SJSA1 (cell line): ENCODE results near the gene LGMN. TPM values are rescaled to one million over a fixed set of nuclear protein-coding genes. Genes with fewer than 3 reads are reported as not detected.
"Not testable (repeated sequence)": the region's sequence is repeated elsewhere in the genome, so short reads cannot be mapped to it uniquely, and the experiment has no call there.

Experiments used
- DNase-seq, 2 experiments: peaks; one replicate each; pipeline ENCODE4 v3.0.0-alpha.2; 2015 to 2020; ENCODE audit warnings: low spot score in 2 of 2, low read depth in 1 of 2
- H3K27ac ChIP-seq: fragments of 250-450 bp; sonication (Bioruptor Pico); 2 replicates; pipeline ENCODE4 v1.5.1; 2020; ENCODE audit warnings: mild to moderate bottlenecking, moderate library complexity
- H3K27me3 ChIP-seq: fragments of 250-450 bp; sonication (Bioruptor Pico); replicated peaks from 2 replicates; pipeline ENCODE4 v1.5.1; 2020; ENCODE audit warnings: mild to moderate bottlenecking, moderate library complexity
- H3K36me3 ChIP-seq: fragments of 250-450 bp; sonication (Bioruptor Pico); 2 replicates; pipeline ENCODE4 v1.5.1; 2020; ENCODE audit warnings: mild to moderate bottlenecking
- H3K4me1 ChIP-seq: fragments of 250-450 bp; sonication (Bioruptor Pico); replicated peaks from 2 replicates; pipeline ENCODE4 v1.6.1; 2021; ENCODE audit warnings: mild to moderate bottlenecking
- H3K4me3 ChIP-seq: fragments of 250-450 bp; sonication (Bioruptor Pico); 2 replicates; pipeline ENCODE4 v1.5.1; 2020; ENCODE audit warnings: mild to moderate bottlenecking
- H3K9me3 ChIP-seq: fragments of 250-450 bp; sonication (Bioruptor Pico); replicated peaks from 2 replicates; pipeline ENCODE4 v1.5.1; 2020; ENCODE audit warnings: mild to moderate bottlenecking
- total RNA-seq: library from RNA; depleted of rRNA; stranded (reverse); fragments of >200 nt; shearing (Covaris generic); gene quantifications from 2 replicates; pipeline ENCODE4 v1.2.3, GENCODE V29; 2014

LGMN gene
- total RNA-seq, 1 experiment from 2014 or later = 156 TPM

DNA sequence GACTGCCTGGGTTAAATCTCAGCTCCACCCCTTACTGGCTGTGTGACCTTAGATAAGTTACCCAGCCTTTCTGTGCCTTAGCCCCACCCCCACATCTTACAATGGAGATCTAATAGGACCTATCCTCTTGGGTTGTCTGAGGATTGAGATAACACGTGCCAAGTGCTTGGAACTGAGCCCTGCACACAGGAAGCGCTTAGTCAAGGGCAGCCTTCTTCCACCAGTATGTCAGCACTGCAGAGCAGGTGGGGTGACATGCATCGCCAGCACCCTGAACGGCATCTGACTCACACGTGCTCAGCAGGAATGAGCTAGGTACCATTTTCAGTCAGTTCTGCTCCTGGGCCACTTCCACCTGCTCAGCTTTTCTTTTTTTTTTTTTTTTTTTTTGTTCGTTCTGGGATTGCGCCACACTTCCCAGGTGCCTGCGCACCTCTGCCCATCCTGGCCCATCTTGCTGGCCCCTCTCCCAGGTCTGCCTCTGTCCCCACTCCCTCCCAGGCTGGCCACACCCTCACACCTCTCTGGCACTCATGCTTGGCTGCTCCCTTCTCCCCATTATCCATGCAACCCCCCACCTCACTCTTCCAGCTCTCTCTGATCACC lies 19.6 kb downstream of the LGMN start:
- no peak for DNase-seq
- Histone ChIP-seq H3K27ac (no peak overlapping the region), H3K4me1 (peaks cover 13% of the 10 kb centered on the region)

DNA sequence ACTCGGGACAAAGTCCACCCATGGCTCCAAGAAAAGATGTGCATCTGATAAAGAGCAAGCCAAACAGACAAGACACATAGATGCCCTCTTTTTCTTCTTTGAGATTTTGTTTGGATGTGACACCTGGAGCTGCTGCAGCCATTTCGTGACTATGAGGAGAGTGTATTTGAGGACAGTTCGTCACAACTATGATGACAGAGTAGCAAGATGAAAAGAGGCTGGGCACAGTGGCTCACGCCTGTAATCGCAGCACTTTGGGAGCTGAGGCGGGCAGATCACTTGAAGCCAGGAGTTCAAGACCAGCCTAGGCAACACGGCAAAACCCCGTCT lies 21.5 kb downstream of the LGMN start:
- Histone ChIP-seq H3K27ac (no peak overlapping the region; the same call in 1 of the 2 replicates), H3K36me3 (peaks cover 16% of the 10 kb centered on the region; the same call in 1 of the 2 replicates), H3K27me3 (no peaks in the 10 kb centered on the region), H3K4me1 (peaks cover 13% of the 10 kb centered on the region), H3K4me3 (no peak overlapping the region), H3K9me3 (peaks cover 2% of the 10 kb centered on the region; the same call in 1 of the 2 replicates)
- DNase-seq = no peak

More for the DNA sequence above, 19.6 kb downstream of the LGMN start:
- Histone ChIP-seq H3K4me3 (no peak overlapping the region), H3K9me3 (peaks cover 2% of the 10 kb centered on the region; the same call in 1 of the 2 replicates), H3K27me3 (no peaks in the 10 kb centered on the region), H3K36me3 (peaks cover 23% of the 10 kb centered on the region; the same call in 1 of the 2 replicates)

GRCh38 chr14:92726135-92726932 lies 22.1 kb downstream of the LGMN start:
- peak; percentile 85 to 89 for DNase-seq
- Histone ChIP-seq H3K9me3 (peaks cover 2% of the 10 kb centered on the region; the same call in 1 of the 2 replicates), H3K27me3 (no peaks in the 10 kb centered on the region), H3K4me3 (no peak overlapping the region), H3K27ac (peak overlapping the region; percentile 64), H3K36me3 (peaks cover 11% of the 10 kb centered on the region; the same call in 1 of the 2 replicates), H3K4me1 (peaks cover 13% of the 10 kb centered on the region)

GRCh38 chr14:92724516-92725340 lies 23.7 kb downstream of the LGMN start:
- Histone ChIP-seq H3K4me3 (no peak overlapping the region), H3K27ac (no peak overlapping the region), H3K27me3 (no peaks in the 10 kb centered on the region), H3K36me3 (peaks cover 9% of the 10 kb centered on the region), H3K9me3 (peaks cover 2% of the 10 kb centered on the region; the same call in 1 of the 2 replicates), H3K4me1 (peaks cover 10% of the 10 kb centered on the region)
- DNase-seq = no peak

DNA sequence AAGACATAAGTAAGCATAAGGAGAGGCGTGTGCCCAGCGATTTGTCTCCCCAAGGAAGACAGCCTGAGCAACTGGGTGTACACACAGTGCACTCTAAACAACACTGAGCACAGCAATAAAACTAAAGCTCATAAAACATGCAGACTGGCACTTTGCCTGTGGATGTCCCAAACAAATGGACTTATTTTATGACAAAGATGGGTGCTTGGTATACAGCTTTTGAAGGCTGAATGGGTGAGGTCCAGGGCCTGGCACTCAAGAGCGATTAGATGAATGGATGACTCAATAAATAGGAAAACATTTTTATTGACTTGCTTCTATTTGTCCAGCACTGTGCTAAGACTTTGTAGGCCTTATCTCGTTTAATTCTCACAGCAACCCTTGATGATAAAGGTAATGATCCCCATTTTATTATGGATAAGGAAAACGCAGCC lies 28.5 kb downstream of the LGMN start:
- H3K36me3 ChIP-seq = peaks cover 2% of the 10 kb centered on the region; the same call in 1 of the 2 replicates
- no peaks in the 10 kb centered on the region; the same call in 1 of the 2 replicates for H3K4me1 ChIP-seq
- H3K4me3 ChIP-seq = no peak overlapping the region
- H3K27ac ChIP-seq = no peak overlapping the region
- no peaks in the 10 kb centered on the region for H3K27me3 ChIP-seq
- no peaks in the 10 kb centered on the region for H3K9me3 ChIP-seq
- peak in 1 of 2 experiments; percentile 9 for DNase-seq

DNA sequence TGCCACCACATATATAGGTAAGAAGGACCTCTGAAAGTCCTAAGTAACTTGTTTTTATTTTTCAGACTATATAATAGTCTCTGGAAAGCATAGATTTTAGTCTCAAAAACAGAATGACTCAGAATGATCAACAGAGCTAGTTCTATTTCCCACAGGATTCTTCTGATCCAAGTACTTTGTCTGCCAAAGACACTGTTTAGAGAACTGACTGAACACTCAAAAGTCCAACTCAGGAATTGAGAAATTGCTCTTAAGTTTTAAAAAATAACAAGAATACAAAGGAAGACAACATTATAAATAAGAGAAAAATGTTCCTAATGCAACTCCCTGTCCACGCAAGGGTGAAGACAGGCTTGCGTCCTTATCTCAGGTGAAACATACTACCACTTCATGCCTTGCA lies 29.0 kb downstream of the LGMN start:
- Histone ChIP-seq H3K27ac (no peak overlapping the region), H3K27me3 (no peaks in the 10 kb centered on the region), H3K4me1 (no peaks in the 10 kb centered on the region; the same call in 1 of the 2 replicates), H3K36me3 (peaks cover 5% of the 10 kb centered on the region), H3K4me3 (no peak overlapping the region), H3K9me3 (no peaks in the 10 kb centered on the region)
- DNase-seq = no peak

DNA sequence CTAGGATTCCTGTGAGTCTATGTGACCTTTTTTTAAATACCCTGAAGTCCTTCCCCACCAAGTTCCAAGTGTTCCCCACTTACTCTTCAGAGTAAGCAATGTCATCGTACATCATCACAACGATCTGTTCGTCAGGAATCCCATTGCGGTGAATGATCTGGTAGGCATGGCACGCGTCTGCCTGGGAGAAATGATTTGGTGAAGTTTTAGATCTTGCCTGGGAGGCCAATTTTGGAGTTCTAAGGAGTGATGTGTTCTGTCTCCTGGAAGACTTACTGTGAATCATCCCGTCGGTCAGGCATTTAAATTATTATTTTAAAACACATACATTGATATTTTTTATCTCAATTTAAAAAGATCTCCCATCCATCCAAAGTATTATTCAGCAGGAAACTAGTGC lies 29.8 kb downstream of the LGMN start:
- H3K4me3 ChIP-seq = no peak overlapping the region
- H3K27me3 ChIP-seq = no peaks in the 10 kb centered on the region
- no peaks in the 10 kb centered on the region for H3K9me3 ChIP-seq
- no peak overlapping the region for H3K27ac ChIP-seq
- DNase-seq = no peak
- H3K36me3 ChIP-seq = peaks cover 13% of the 10 kb centered on the region
- no peaks in the 10 kb centered on the region; the same call in 1 of the 2 replicates for H3K4me1 ChIP-seq

DNA sequence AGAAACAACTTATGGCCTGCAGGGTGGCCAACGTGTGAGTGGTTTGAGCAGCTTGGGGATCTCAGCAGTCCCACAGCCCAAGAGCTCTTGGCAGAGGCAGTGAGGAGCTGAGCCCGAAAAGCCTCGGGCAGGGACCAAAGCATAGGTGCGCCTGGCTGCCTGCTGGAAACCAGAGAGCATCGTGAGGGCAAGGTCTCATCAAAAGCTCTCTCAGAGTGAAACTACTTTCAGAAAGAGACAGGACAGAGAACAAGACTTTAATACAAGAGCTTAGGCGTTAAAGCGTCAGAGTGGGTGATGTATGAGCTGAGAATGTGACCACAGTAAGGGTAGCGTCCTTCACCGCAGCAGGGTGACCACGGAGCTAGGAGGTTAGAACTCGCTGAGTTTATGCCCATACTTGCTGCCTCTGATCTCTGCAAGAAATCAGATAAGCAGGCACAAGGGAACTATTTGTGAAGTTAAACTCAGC lies 30.8 kb downstream of the LGMN start:
- H3K9me3 ChIP-seq = no peaks in the 10 kb centered on the region
- H3K36me3 ChIP-seq = peaks cover 16% of the 10 kb centered on the region
- H3K27me3 ChIP-seq = no peaks in the 10 kb centered on the region
- H3K27ac ChIP-seq = no peak overlapping the region
- H3K4me1 ChIP-seq = no peaks in the 10 kb centered on the region; the same call in 1 of the 2 replicates
- no peak overlapping the region for H3K4me3 ChIP-seq
- DNase-seq = no peak

- Histone ChIP-seq H3K9me3 (no peaks in the 10 kb centered on the region), H3K36me3 (peaks cover 18% of the 10 kb centered on the region), H3K4me1 (no peaks in the 10 kb centered on the region; the same call in 1 of the 2 replicates), H3K27ac (no peak overlapping the region), H3K4me3 (no peak overlapping the region), H3K27me3 (no peaks in the 10 kb centered on the region)
- DNase-seq = no peak
Observed at GRCh38 chr14:92716131-92716530, 32.3 kb downstream of the LGMN start.

- peaks cover 21% of the 10 kb centered on the region for H3K36me3 ChIP-seq
- DNase-seq = peak; percentile 33 to 79
- not testable (repeated sequence) for H3K9me3 ChIP-seq, H3K4me1 ChIP-seq, H3K27me3 ChIP-seq, H3K27ac ChIP-seq, H3K4me3 ChIP-seq
Observed at GRCh38 chr14:92714739-92715307, 33.6 kb downstream of the LGMN start.

DNA sequence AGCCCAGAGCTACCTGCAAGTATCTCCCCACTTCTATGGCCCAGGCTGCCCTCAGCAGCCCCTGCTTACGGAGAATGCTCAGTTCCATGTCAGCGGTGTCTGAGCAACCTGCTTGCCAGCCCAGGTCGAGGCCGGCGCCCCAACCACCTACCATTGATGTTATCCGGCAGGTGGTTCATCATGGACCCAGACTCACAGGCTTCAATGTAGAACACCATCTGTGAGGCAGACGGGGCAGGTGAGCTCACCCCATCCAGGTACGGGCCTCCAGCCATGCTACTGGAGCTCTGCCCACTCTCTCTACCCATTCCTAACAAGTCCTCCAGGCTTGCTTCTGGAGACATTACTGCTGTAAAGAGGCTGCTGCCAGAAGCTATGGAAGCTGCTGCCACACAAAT lies 35.8 kb downstream of the LGMN start:
- H3K9me3 ChIP-seq = no peaks in the 10 kb centered on the region
- H3K4me1 ChIP-seq = 0 out of 2 replicates have a peak, but pooled peaks cover 4% of the 10 kb centered on the region
- DNase-seq = no peak
- H3K27ac ChIP-seq = no peak overlapping the region
- H3K27me3 ChIP-seq = no peaks in the 10 kb centered on the region
- H3K36me3 ChIP-seq = peaks cover 25% of the 10 kb centered on the region
- H3K4me3 ChIP-seq = no peak overlapping the region

GRCh38 chr14:92711976-92712653 lies 36.3 kb downstream of the LGMN start:
- Histone ChIP-seq H3K27me3 (no peaks in the 10 kb centered on the region), H3K27ac (no peak overlapping the region)
- DNase-seq = no peak

GRCh38 chr14:92710001-92710341 lies 38.5 kb downstream of the LGMN start:
- peaks cover 39% of the 10 kb centered on the region for H3K36me3 ChIP-seq
- H3K27ac ChIP-seq = no peak overlapping the region
- DNase-seq = no peak
- no peaks in the 10 kb centered on the region for H3K9me3 ChIP-seq
- H3K27me3 ChIP-seq = no peaks in the 10 kb centered on the region
- H3K4me3 ChIP-seq = no peak overlapping the region
- 0 out of 2 replicates have a peak, but pooled peaks cover 4% of the 10 kb centered on the region for H3K4me1 ChIP-seq

More at GRCh38 chr14:92711976-92712653, 36.3 kb downstream of the LGMN start:
- Histone ChIP-seq H3K4me3 (no peak overlapping the region), H3K4me1 (0 out of 2 replicates have a peak, but pooled peaks cover 4% of the 10 kb centered on the region), H3K9me3 (no peaks in the 10 kb centered on the region), H3K36me3 (peaks cover 25% of the 10 kb centered on the region)
